ENCODE results near the gene TMEM255A.

The TMEM255A gene

GRCh38 chrX:120308959-120309872 lies 2.0 kb downstream of the TMEM255A start:
- peak; percentile 51 for DNase-seq (ENCODE audit: low read depth, low spot score)
- no peak overlapping the region for H3K27ac ChIP-seq

GRCh38 chrX:120308558-120308957 lies 2.7 kb downstream of the TMEM255A start:
- no peak for DNase-seq (ENCODE audit: low read depth, low spot score)

GRCh38 chrX:120306630-120307029 lies 4.6 kb downstream of the TMEM255A start:
- DNase-seq (ENCODE audit: low read depth, low spot score) = no peak
- H3K27ac ChIP-seq = no peak overlapping the region

More at GRCh38 chrX:120308558-120308957, 2.7 kb downstream of the TMEM255A start:
- H3K27ac ChIP-seq = no peak overlapping the region

- no peak for DNase-seq (ENCODE audit: low read depth, low spot score)
- H3K27ac ChIP-seq = no peak overlapping the region
Observed at GRCh38 chrX:120305531-120306141, 5.6 kb downstream of the TMEM255A start.

GRCh38 chrX:120304256-120304655 lies 7.0 kb downstream of the TMEM255A start:
- no peak for DNase-seq (ENCODE audit: low read depth, low spot score)
- no peak overlapping the region for H3K27ac ChIP-seq

GRCh38 chrX:120302434-120302833 lies 8.8 kb downstream of the TMEM255A start:
- no peak overlapping the region for H3K27ac ChIP-seq
- no peak for DNase-seq (ENCODE audit: low read depth, low spot score)

GRCh38 chrX:120301960-120302359 lies 9.3 kb downstream of the TMEM255A start:
- no peak for DNase-seq (ENCODE audit: low read depth, low spot score)
- no peak overlapping the region for H3K27ac ChIP-seq

- H3K27ac ChIP-seq = no peak overlapping the region
- no peak for DNase-seq (ENCODE audit: low read depth, low spot score)
Observed at GRCh38 chrX:120301497-120301896, 9.8 kb downstream of the TMEM255A start.

GRCh38 chrX:120299928-120300327 lies 11.3 kb downstream of the TMEM255A start:
- DNase-seq (ENCODE audit: low read depth, low spot score) = no peak
- H3K27ac ChIP-seq = no peak overlapping the region

GRCh38 chrX:120297923-120298322 lies 13.3 kb downstream of the TMEM255A start:
- no peak overlapping the region for H3K27ac ChIP-seq
- DNase-seq (ENCODE audit: low read depth, low spot score) = no peak

- no peak for DNase-seq (ENCODE audit: low read depth, low spot score)
- no peak overlapping the region for H3K27ac ChIP-seq
Observed at GRCh38 chrX:120294651-120295050, 16.6 kb downstream of the TMEM255A start.

- DNase-seq (ENCODE audit: low read depth, low spot score) = no peak
- no peak overlapping the region for H3K27ac ChIP-seq
Observed at GRCh38 chrX:120293015-120293414, 18.2 kb downstream of the TMEM255A start.

GRCh38 chrX:120291211-120291610 lies 20.1 kb downstream of the TMEM255A start:
- DNase-seq (ENCODE audit: low read depth, low spot score) = no peak
- no peak overlapping the region for H3K27ac ChIP-seq

- no peak for DNase-seq (ENCODE audit: low read depth, low spot score)
- no peak overlapping the region for H3K27ac ChIP-seq
Observed at GRCh38 chrX:120290107-120290506, 21.2 kb downstream of the TMEM255A start.

- no peak overlapping the region for H3K27ac ChIP-seq
- no peak for DNase-seq (ENCODE audit: low read depth, low spot score)
Observed at GRCh38 chrX:120287513-120288112, 23.6 kb downstream of the TMEM255A start.

GRCh38 chrX:120286733-120287512 lies 24.3 kb downstream of the TMEM255A start:
- no peak overlapping the region for H3K27ac ChIP-seq
- DNase-seq (ENCODE audit: low read depth, low spot score) = no peak

GRCh38 chrX:120282697-120283096 lies 28.6 kb downstream of the TMEM255A start:
- no peak overlapping the region for H3K27ac ChIP-seq
- DNase-seq (ENCODE audit: low read depth, low spot score) = no peak

- DNase-seq (ENCODE audit: low read depth, low spot score) = no peak
- H3K27ac ChIP-seq = no peak overlapping the region
Observed at GRCh38 chrX:120281761-120282160, 29.5 kb downstream of the TMEM255A start.

GRCh38 chrX:120281021-120281624 lies 30.1 kb downstream of the TMEM255A start:
- DNase-seq (ENCODE audit: low read depth, low spot score) = no peak
- no peak overlapping the region for H3K27ac ChIP-seq

- DNase-seq (ENCODE audit: low read depth, low spot score) = no peak
- H3K27ac ChIP-seq = no peak overlapping the region
Observed at GRCh38 chrX:120274958-120275357, 36.3 kb downstream of the TMEM255A start.

All from epithelial cell of prostate (primary cell).